Upper lobe of left lung (tissue), 6 donors: ENCODE results near the gene OSBP2. TPM values are rescaled to one million over a fixed set of nuclear protein-coding genes. Genes with fewer than 3 reads are reported as not detected.

Experiments used
- ATAC-seq, 2 donors: fragments of 200-7000 bp; cut with Tn5 transposase; one replicate each; pipeline ENCODE4 v1.9.1; 2022; ENCODE audit warnings: mild to moderate bottlenecking in 2 of 2, moderate library complexity in 2 of 2; ENCODE audit not compliant: low FRiP score in 2 of 2
- DNase-seq, 2 donors: peaks; one replicate each; pipeline ENCODE4 v3.0.0-alpha.2; 2019 to 2020
- H3K27ac ChIP-seq, 4 donors: fragments of 200-600 bp; sonication (generic); one replicate each; pipeline ENCODE4 v1.5.1; 2016 to 2019
- H3K27me3 ChIP-seq, 4 donors: fragments of 200-600 bp; sonication (generic); one replicate each; pipeline ENCODE4 v1.5.1; 2017 to 2019
- H3K36me3 ChIP-seq, 4 donors: fragments of 200-600 bp; sonication (generic); one replicate each; pipeline ENCODE4 v1.5.1; 2016 to 2019
- H3K4me1 ChIP-seq, 4 donors: fragments of 200-600 bp; sonication (generic); one replicate each; pipeline ENCODE4 v1.5.1; 2018 to 2019
- H3K4me3 ChIP-seq, 4 donors: fragments of 200-600 bp; sonication (generic); one replicate each; pipeline ENCODE4 v1.5.1; 2017 to 2019; ENCODE audit warnings: mild to moderate bottlenecking in 2 of 4, moderate library complexity in 1 of 4
- H3K9me3 ChIP-seq, 4 donors: fragments of 200-600 bp; sonication (generic); one replicate each; pipeline ENCODE4 v1.5.1; 2018 to 2019
- EP300 ChIP-seq, 4 donors: sonication (generic); formaldehyde crosslinking; IDR thresholded peaks; one replicate each; pipeline ENCODE4 v1.5.1; 2017; ENCODE audit warnings: antibody characterized with exemption in 4 of 4, control low read depth in 2 of 4
- POLR2A ChIP-seq, 4 donors: fragments of 450-650 bp; IDR thresholded peaks; one replicate each; pipeline ENCODE4 v1.5.1; 2016 to 2017; ENCODE audit warnings: antibody characterized with exemption in 4 of 4, mild to moderate bottlenecking in 2 of 4
- POLR2AphosphoS5 ChIP-seq, 2 donors: sonication (generic); formaldehyde crosslinking; IDR thresholded peaks; one replicate each; pipeline ENCODE4 v1.5.1; 2017; ENCODE audit warnings: antibody characterized with exemption in 2 of 2
- WGBS, 2 donors: methylation state at CpG; one replicate each; pipeline ENCODE4 v1.1.5; 2017 to 2018; 5-methylcytosine and 5-hydroxymethylcytosine counted together
- total RNA-seq, 6 donors: library from RNA; depleted of rRNA in 4 of 6; stranded (reverse); fragments of >200 nt in 4 of 6; gene quantifications; one replicate each; pipeline versions ENCODE4 v1.1.0 to v1.2.1, GENCODE V29; 2016 to 2021
- TF ChIP-seq, protein P1 (sequence below), 6 experiments: fragments of 450-650 bp in 4 of 6; fragments of 200-600 bp in 2 of 6; sonication (generic) in 2 of 6; IDR thresholded peaks; one replicate each; pipeline ENCODE4 v1.5.1; 2016 to 2019; ENCODE audit warnings: antibody characterized with exemption in 6 of 6
- donor health status: DM: no; HTN: no; CAD: no; lungs with moderate emphysema.
- donor health status: DM: no; HTN: yes; CAD: no; lungs with severe emphysema.

OSBP2 gene
- total RNA-seq, 6 donors from 2014 or later: 3.5 to 14.5 (median 5.0) TPM

DNA sequence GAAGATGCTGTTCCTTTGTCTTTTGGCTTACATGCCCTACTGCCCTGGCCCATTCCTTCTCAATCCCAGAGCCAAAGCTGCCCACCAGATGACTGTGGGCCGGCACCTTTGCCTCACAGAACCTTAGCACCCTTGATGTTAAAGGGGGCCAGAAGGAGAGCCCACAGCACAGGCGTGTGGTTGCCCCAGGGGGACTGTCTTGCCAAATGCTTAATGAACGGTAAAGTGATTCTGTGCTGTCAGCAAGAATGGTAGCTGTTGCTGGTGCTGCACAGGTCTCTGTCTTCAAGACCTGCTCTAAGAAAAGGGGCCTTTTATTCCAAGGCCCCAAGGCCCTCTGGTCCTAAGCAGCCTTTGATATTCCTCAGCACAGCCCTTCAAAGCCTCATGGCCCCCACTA, 160.6 kb downstream of the OSBP2 start:
- 92 to 94% methylated on average over 2 to 3 of the region's 3 CpGs for WGBS, 2 donors

DNA sequence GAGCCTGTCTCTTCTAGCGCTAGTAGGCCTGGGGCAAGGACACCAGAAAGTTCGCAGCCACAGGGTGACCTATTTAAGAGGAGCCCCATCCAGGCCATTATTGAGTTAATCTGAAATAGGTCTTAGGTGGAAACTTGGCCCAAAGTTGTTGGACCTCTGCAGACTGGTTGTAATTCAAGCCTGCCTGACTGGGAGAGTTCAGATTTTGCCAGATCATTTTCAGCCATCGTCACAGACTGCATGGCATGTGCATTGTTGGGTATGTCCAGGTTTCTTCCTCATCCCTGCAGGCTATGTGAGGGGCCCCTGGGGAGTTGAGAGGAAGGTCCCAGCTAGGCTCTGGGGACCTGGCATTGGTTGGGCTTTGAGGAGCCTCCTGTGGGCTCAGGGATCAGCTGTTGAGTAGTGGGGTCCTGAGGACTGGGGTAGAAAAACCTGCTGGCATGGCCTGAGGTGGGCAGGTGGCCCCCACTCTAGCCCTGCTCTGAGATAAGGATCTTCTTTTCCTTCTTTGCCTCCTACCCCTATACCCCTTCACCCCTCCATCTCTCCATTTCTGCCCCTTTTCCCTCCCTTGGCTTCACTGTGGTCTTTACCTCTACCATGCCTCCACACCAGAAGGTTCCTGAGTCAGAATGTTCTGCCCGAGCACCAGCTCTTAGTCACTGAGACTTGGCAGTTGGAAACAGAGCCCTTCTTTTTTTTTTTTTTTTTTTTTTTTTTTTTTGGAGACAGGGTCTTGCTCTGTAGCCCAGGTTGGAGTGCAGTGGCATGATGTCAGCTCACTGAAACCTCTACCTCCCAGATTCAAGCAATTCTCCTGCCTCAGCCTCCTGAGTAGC, 161.2 kb downstream of the OSBP2 start:
- WGBS, 2 donors: 94 to 96% methylated on average over 4 of the region's 4 CpGs
- Histone ChIP-seq H3K4me1 (no peaks in the 10 kb centered on the region), H3K4me3 (no peak overlapping the region), H3K36me3 (no peaks in the 10 kb centered on the region), H3K27me3 (no peaks in the 10 kb centered on the region), H3K9me3 (peaks cover 0 to 3% (median 0%) of the 10 kb centered on the region in 4 donors), H3K27ac (no peak overlapping the region)
- no peak for DNase-seq
- no peak for ATAC-seq
- TF ChIP-seq EP300 (IDR thresholded peaks at IDR 0.05) (no peak), POLR2A (IDR thresholded peaks at IDR 0.05) (no peak), POLR2AphosphoS5 (IDR thresholded peaks at IDR 0.05) (no peak)
- TF ChIP-seq, protein P1, sequence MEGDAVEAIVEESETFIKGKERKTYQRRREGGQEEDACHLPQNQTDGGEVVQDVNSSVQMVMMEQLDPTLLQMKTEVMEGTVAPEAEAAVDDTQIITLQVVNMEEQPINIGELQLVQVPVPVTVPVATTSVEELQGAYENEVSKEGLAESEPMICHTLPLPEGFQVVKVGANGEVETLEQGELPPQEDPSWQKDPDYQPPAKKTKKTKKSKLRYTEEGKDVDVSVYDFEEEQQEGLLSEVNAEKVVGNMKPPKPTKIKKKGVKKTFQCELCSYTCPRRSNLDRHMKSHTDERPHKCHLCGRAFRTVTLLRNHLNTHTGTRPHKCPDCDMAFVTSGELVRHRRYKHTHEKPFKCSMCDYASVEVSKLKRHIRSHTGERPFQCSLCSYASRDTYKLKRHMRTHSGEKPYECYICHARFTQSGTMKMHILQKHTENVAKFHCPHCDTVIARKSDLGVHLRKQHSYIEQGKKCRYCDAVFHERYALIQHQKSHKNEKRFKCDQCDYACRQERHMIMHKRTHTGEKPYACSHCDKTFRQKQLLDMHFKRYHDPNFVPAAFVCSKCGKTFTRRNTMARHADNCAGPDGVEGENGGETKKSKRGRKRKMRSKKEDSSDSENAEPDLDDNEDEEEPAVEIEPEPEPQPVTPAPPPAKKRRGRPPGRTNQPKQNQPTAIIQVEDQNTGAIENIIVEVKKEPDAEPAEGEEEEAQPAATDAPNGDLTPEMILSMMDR (IDR thresholded peaks at IDR 0.05): no peak

More for the DNA sequence above, 160.6 kb downstream of the OSBP2 start:
- no peak for TF ChIP-seq POLR2AphosphoS5 (IDR thresholded peaks at IDR 0.05)
- TF ChIP-seq, protein P1 (IDR thresholded peaks at IDR 0.05): no peak
- no peak for TF ChIP-seq POLR2A (IDR thresholded peaks at IDR 0.05)
- no peak for TF ChIP-seq EP300 (IDR thresholded peaks at IDR 0.05)
- Histone ChIP-seq H3K4me1 (no peaks in the 10 kb centered on the region), H3K36me3 (no peaks in the 10 kb centered on the region), H3K4me3 (no peak overlapping the region), H3K9me3 (peaks cover 0 to 3% (median 0%) of the 10 kb centered on the region in 4 donors), H3K27ac (no peak overlapping the region), H3K27me3 (no peaks in the 10 kb centered on the region)
- no peak for DNase-seq
- no peak for ATAC-seq

DNA sequence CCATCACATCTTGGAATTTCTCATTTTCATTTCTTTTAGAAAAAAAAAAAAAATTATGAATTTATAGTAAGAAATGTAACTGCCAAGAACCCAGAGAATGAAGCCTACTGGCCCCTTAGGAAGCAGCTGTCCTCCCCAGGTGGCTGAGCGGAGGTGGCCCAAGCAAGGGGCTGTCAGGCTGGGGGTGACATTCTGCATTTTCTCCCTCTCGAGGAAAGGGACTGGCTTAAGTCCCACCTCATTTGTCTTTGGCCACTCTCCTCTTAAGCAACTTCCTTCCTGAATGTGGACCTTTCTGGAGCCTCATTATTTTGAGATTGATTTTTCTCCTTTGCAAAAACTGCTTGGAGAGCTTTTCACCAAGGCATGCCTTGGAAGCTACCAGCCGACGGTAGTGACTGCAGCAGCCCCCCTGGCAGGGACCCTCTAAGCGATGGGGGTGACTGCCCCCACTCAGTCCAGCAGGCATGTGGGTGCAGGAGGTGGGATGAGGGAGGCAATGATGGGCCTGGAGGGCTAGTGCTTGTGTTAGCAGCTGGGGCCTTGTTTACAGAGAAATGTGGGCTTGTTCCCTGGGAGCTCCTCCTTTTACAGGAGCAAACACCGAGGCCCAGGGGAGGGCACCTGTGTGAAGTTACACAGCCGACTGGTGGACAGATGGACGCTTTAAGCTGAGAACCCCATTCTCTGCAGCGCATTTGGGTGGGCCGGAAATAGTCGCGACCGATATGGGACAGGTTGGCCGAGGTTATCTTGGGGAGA, 162.2 kb downstream of the OSBP2 start:
- no peaks in the 10 kb centered on the region for H3K36me3 ChIP-seq
- ATAC-seq: peak in 1 of 2 donors; percentile 25
- H3K4me3 ChIP-seq: no peak overlapping the region
- H3K9me3 ChIP-seq: peaks cover 0 to 1% (median 0%) of the 10 kb centered on the region in 4 donors
- no peaks in the 10 kb centered on the region for H3K27me3 ChIP-seq
- H3K4me1 ChIP-seq: no peaks in the 10 kb centered on the region
- no peak overlapping the region for H3K27ac ChIP-seq
- no peak for DNase-seq
- TF ChIP-seq POLR2AphosphoS5 (IDR thresholded peaks at IDR 0.05) (no peak), POLR2A (IDR thresholded peaks at IDR 0.05) (no peak), EP300 (IDR thresholded peaks at IDR 0.05) (no peak)
- TF ChIP-seq, protein P1 (IDR thresholded peaks at IDR 0.05): no peak
- WGBS, 2 donors: 75 to 81% methylated on average over 14 of the region's 14 CpGs

DNA sequence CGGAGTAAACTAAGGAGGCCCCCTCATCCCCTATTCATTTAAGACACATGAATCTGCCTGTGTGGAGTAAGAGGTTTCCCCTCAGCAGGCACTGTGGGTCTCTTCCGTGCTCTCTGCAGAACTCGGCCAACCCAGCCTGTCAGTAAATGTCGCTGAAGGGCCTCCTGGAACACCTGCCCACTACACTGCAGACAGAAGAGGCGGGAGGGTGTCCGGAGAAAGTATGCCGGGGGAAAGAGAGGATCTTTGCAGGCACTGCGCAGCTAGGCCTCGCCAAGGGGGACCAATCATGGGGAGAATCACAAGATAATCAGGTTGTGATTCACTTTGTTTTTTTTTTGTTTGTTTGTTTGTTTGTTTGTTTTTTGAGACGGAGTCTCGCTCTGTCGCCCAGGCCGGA, 163.1 kb downstream of the OSBP2 start:
- Histone ChIP-seq H3K4me3 (no peak overlapping the region), H3K27ac (no peak overlapping the region), H3K27me3 (no peaks in the 10 kb centered on the region), H3K4me1 (no peaks in the 10 kb centered on the region), H3K36me3 (no peaks in the 10 kb centered on the region), H3K9me3 (no peaks in the 10 kb centered on the region)
- 92% methylated on average over 13 of the region's 13 CpGs for WGBS, 2 donors
- ATAC-seq: no peak
- TF ChIP-seq, protein P1 (IDR thresholded peaks at IDR 0.05): no peak
- TF ChIP-seq POLR2AphosphoS5 (IDR thresholded peaks at IDR 0.05) (no peak), POLR2A (IDR thresholded peaks at IDR 0.05) (no peak), EP300 (IDR thresholded peaks at IDR 0.05) (no peak)
- no peak for DNase-seq
